ENCODE results near the gene ETV6.
A peak's percentile ranks its signal among the peaks of the same experiment; 100 is the strongest.
"Not testable (repeated sequence)": the region's sequence is repeated elsewhere in the genome, so short reads cannot be mapped to it uniquely, and the experiment has no call there.

ETV6 gene

DNA sequence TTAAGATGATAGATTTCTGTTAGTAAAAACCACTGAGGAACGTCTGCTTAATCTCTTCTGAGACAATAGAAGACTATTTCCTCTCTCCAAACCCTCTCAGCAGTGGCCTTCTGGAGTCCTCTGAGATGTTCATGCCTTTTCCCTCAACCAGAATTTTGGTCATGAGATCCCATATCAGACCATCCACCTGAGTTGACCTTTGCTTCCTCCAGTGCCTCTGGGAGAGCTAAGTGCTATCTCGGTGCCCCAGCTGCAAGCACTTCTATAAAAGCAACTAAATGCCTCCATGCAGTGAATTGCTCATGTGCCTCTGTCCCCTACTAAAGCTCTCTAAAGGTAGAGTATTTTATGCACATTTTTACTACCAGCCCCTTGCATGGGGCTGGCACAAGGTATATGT is 248.4 kb downstream of the ETV6 start:
- no peak for DNase-seq

DNA sequence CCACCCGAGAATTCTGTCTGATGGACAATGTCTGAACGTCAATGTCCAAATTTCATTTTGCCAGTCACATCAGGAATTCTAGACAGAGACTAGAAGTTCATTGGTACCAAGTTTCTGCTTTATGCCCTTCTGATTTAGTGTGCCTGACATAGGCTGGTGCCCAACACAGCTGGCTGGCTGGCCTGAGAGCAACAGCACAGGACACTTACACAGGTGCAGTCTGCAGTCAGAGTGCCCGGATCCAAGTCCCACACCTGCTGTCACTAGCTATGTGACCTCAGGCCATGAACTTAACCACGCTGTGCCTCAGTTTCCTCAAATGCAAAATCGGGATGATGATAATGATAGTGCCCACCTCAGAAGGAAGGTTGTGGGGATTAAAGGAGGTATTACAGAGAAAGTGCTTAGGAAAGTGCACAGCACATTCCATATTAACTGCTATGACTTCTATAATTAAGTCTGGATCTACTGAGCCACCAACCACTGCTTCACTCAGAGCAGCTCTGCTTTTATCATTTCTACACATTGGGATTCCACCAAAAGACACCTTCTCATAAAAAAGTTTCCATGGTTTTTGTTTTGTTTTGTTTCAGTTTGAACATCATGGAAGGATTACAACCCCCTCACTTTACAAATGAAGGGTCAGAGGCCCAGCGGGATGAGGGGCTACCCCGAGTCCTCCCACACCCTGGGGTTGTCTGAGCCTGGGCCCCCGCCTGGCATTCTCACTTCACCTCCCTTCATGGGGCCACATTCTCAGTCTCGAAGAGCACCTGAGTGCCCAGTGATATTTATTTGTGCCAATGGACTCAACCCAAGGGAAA is 252.4 kb downstream of the ETV6 start:
- DNase-seq, result no peak

DNA sequence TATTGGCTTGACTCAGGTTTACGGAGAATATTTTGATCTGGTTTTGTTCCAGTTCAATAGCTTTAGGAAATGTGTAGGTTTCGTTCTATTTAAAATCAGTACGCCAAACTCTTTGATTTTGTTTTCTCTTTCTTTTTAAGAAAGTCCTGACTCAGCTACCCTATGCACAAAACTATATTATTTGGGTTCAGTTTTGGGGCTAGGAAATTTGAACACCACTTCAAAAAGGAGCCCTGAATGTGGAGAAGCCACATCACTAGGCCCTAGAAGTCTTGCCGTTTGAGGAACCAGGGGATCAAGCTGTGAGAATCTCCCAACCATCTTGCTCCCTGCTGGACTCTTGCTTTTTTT is 253.0 kb downstream of the ETV6 start:
- DNase-seq, result no peak

DNA sequence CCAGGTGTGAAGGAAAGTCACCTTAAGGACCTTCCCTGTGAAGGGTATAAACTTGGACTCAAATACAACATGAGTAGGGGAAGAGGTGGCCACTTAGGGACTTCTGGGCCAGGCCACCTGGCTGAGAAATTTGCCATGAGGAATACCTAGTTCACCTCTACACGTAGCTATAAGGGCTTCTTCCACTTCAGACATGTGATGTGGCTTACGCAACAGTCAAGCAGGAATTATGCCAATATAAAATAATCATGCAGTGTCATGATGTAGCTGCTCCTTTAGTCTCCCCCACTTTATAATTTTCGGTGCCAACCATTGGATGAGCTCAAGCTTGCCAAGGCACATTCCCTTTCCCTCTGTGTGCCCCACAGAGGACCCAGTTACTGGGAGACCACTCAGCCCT is 254.7 kb downstream of the ETV6 start:
- DNase-seq, result peak; percentile 44

DNA sequence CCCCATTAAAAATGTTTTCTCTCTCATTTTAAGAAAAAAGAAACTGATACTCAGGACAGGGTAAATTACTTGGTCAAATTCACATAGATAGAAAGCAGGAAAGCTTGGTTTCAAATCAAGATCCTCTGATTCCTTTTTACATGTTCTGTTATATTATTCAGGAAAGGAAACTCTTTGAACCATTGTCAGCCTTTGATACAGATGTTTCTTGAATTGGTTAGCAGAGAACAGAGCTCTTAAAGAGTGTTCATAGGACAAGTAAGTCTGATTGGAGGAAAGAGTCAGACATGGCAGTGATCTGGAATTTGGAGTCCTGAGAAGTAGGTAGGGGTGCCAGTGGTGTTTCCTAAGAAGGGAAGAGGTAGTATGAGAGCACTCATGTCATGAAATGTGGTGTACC is 256.1 kb downstream of the ETV6 start:
- no peak for DNase-seq

DNA sequence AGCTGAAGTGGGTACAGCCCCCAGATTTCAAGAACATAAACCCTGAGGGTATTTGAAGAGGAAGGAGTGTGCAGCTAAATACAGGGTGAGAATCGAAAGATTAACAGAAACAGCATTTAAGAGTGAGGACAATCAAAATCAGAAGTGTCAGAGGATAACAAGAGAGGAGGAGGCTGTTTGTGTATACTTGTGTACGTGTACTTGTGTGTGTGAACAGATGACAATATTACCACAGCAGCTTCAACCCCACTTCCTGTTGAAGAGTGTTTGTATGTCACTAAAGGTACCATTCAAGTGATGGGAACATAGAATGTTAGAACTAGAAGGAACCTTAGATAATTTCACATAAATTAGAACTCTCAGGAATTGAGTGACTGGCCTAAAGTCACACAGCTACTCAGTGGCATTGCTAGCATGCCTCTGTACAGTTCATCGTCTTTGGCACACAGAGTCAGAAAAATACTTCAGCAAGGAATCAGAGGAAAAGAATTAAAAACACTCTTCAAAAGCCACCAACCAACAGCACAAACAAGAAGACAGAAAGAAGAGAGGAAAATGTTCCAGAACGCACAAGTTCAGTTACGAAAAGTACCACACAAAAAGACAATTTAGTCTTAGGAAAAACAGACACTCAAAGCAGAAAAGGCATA is 256.9 kb downstream of the ETV6 start:
- DNase-seq, result no peak

DNA sequence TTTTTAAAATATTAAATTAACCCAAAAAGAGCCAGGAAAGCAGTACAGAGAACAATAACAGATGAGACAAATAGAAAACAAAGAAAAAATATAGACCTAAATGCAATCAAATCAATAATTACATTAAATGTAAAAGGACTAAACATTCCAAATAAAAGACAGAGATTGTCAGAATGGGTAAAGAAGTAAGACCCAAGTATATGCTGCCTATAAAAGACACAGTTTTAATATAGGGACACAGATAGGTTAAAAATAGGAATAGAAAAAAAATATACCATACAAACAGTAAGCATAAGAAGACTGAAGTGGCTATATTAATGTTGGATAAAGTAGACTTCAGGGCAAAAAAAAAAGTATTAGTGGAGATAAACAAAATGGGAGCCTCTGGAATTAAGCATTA is 258.2 kb downstream of the ETV6 start:
- DNase-seq, result no peak

DNA sequence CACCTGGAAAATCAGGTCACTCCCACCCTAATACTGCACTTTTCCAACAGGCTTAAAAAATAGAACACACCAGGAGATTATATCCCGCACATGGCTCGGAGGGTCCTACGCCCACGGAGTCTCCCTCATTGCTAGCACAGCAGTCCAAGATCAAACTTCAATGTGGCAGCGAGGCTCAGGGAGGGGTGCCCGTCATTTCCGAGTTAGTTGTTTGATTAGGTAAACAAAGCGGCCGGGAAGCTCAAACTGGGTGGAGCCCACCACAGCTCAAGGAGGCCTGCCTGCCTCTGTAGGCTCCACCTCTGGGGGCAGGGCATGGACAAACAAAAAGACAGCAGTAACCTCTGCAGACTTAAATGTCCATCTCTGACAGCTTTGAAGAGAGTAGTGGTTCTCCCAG is 259.9 kb downstream of the ETV6 start:
- DNase-seq, result not testable (repeated sequence)

DNA sequence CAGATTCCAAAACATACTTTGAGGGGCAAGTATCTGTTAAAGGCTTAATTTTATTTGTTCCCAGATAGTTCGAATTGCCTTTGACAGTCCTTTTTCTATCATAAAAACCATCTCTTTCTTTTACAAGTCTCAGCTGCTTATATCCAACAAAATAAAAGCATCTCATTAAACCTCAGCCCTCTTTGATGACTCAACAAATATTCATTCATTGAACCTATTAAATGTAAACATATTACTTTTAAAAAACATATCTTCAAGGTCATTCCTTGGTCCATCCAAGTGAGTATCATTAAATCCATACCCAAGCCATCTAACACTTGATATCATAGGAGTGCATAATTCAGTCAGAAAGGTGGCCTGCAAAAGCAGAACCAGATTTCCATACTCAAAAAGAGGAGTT is 266.6 kb downstream of the ETV6 start:
- no peak for DNase-seq

DNA sequence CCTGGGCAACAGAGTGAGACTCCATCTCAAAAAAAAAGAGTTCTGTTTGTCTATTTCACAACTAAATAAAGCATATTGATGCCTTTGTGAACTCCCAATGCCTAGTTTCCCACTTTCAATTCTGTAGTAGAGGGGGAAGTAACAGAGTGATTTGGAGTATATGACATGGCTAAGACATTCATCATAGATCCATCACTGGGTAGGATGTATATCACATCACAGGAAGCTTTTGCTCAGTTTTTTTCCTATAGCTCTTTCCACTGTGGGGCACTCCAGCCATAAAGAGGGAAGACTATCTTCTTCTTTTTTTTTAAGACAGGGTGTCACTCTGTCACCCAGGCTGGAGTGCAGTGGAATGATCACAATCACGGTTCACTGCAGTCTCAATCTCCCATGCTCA is 267.3 kb downstream of the ETV6 start:
- no peak for DNase-seq

DNA sequence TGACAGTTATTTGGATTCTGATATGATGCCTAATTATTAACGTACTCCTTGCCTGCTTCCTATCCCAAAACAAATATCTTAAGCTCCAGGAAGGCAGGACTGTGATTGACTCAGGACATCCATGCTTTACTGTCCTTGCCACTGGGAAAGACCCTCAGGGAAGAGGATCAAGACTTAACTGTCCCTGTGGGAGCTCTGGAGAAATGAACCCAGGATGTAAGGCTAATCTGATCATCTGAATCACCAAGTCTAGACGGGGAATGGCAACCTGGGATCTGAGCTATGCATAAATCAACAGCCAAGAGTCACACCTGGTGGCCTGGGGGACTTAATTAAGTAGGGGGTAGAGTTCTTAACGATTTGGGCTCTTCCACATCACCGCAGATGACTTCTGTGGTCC is 268.0 kb downstream of the ETV6 start:
- DNase-seq, result no peak

DNA sequence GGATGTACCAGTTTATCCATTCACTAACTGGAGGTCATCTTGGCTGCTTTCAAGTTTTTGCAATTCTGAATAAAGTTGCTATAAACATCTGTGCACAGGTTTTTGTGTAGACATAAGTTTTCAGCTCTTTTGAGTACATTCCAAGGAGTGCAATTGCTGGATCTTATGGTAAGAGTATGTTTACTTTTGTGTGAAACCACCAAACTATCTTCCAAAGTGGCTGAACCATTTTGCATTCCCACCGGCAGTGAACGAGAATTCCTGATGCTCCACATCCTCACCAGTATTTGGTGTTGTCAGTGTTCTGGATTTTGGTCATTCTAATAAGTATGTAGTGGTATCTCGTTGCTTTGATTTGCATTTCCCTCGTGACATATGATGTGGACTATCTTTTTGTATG is 270.8 kb downstream of the ETV6 start:
- DNase-seq, result no peak

DNA sequence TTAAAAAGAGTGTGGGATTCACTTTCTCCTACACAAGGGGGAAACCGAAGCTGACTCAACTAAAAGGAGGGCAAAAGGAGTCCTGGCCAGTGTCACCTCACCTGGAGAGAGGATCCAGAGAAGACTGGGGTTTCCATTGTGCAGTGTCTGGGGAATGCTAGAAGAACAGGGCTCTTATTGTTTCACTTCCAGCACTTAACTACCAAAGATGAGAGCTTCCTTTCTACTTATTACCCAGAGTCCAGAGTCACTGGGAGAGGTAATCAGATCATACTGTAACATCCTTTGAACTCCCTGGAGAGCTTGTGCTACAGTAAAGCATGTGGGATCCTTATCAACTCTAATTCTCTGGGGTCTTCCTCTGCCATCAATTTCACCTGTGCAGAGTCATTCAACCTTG is 272.9 kb downstream of the ETV6 start:
- DNase-seq, result no peak

DNA sequence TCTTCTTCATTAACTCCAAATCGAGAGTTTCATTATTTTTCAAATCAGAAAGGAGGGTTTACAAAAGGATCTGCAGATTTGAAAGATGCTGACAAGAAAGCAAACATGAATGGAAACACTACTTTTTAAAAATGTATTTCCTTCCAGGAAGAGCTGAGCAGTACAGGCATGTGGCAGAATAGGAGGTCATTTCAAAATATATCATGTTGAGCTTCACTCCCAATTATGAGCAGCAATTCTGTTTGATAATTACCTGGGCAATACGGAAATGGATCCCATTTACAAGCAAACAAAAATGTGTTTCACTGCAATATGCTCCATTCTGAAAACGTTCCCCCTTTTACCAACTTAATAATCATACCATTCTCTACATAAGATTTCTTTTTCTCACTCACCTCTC is 273.6 kb downstream of the ETV6 start:
- no peak for DNase-seq

DNA sequence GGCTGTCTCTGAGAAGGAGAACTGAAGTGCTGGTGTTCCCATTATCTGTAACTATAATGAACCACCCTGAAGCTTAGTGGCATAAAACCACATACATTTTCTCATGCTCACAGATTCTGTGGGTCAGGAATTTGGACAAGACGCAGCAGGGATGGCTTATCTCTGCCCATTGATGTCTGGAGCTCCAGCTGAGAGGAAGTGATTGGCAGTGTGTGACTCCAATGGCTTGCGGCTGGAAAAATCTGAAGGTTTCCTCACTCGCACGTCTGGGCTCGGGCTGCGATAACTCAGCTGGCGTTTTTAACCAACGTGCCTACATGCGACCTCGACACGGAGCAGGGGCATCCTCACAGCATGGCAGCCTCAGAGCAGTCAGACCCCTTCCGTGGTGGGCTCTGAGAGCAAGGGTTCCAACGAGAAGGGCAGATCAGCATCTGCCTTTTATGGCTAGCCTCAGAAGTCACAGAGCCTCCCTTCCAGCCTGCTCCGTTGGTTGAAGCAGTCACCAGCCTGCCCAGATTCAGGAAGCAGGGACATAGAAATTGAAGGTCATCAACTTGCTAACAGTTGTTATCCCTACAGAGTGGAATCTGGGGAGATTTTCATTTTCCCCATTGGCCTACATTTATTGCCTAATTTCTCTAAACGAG is 277.9 kb downstream of the ETV6 start:
- DNase-seq, result no peak

DNA sequence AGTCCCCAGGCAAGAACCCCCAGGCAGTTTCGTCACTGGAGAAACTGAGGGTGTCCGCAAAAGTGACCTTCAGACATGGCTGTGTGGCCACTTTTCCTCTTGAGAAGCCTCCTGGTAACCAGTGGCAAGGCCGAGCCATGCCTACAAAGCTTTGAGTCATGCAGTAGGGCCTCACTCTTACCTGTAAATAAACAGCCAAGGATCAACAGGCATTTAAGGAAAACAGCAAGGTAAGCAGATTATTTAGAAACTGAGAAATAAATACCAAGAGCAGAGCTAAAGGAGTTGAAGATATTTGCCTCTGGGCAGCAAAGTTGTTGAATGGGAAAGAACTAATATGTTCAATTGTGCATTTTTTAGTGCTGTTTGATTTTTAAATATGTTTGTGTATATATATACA is 280.2 kb downstream of the ETV6 start:
- no peak for DNase-seq

DNA sequence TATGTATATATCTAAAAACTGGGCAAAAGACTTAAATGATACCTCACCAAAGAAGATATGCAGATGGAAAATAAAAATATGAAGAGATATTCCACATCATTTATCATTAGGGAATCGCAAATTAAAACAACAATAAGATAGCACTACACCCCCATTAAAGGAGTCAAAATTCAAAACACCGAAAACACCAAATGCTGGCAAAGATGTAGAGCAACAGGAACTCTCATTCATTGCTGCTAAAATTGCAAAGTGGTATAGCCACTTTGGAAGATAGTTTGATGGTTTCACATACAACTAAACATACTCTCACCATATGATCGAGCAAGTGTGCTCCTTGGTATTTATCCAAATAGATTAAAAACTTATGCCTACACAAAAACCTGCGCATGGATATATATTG is 289.7 kb downstream of the ETV6 start:
- no peak for DNase-seq

DNA sequence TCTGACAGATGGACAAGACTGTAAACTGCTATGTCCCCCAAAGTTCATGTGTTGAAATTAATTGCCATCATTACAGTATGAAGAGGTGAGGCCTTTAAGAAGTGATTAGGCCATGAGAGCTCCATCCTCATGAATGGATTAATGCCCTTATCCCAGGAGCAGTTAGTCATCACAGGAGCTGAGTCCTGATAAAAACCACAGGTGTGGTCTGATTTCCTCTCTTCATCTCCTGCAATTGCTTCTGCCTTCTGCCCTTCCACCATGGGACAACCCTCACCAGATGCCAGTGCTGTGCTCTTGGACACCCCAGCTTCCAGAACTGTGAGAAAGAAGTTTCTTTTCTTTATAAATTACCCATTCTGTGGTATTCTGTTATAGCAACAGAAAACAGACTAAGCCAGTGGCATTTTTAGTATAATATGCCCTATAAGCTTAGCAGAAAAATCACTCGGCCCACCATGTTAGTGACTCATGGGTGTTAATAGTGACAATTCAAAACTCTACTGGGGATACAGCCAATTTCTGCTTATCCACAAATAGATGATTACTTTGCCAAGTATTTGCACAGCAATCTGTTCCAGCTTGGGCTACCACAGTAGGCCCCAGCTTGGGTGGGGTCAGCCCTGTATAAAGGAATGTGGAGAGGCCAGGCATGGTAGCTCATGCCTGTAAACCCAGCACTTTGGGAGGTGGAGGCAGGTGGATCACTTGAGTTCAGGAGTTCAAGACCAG is 292.3 kb downstream of the ETV6 start:
- DNase-seq, result no peak

DNA sequence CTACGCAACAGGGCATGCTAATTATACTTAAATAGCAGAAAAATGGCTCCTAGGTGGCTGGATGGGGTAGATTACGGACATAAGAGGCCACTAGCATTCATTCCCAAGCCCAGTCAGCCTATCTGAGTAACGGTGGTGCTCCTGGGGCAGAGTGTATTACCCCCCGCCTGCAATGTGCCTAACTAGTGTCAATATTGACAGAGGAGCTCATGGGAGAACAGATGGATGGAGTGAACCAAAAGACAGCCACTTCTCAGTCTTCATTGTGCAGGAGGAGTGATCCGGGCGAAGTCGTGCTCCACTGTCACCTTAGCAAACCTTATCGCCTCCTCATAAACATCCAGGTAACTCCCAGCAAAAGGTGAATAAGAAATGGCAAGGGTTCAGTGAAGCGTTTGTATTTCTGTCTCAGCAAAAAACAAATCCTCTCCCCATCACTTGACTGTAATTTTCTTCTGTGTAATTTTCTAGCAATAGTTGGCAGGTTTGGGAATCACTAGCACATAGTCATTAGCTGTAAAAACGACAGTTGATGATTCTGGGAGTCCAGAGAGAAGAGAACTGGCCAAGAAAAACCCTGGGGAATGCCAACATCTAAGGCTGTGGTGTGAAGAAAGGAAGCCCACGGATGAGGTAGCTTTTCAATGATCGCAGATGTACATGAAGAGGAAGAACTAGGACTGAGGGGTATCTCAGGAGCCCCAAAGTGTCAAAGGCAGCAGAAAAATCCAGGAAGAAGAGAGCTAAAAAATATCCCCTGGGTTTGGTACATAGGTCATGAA is 294.6 kb downstream of the ETV6 start:
- DNase-seq, result no peak
